KMS-11 (cell line): Measurements from ENCODE around the gene NELL2.

Experiments
- H2AFZ ChIP-seq: fragments of 200-600 bp; sonication (generic); 2 replicates; pipeline ENCODE4 v1.6.1; 2016; ENCODE audit warnings: antibody characterized with exemption, mixed run types, low read depth
- H3K27ac ChIP-seq: fragments of 200-600 bp; sonication (generic); 2 replicates; pipeline ENCODE4 v1.6.1; 2016; ENCODE audit warnings: mild to moderate bottlenecking, mixed run types
- H3K27me3 ChIP-seq: fragments of 200-600 bp; sonication (generic); 2 replicates; pipeline ENCODE4 v1.6.1; 2017; ENCODE audit warnings: mild to moderate bottlenecking, low read depth, mixed run types, moderate library complexity; ENCODE audit not compliant: insufficient read depth
- H3K36me3 ChIP-seq: fragments of 200-600 bp; sonication (generic); 2 replicates; pipeline ENCODE4 v1.6.1; 2017; ENCODE audit warnings: mild to moderate bottlenecking, mixed run types; ENCODE audit not compliant: insufficient read depth
- H3K4me1 ChIP-seq: fragments of 200-600 bp; sonication (generic); 2 replicates; pipeline ENCODE4 v1.6.1; 2016; ENCODE audit warnings: mild to moderate bottlenecking, low read depth, mixed run types; ENCODE audit not compliant: poor library complexity, severe bottlenecking
- H3K4me2 ChIP-seq: fragments of 200-600 bp; sonication (generic); 2 replicates; pipeline ENCODE4 v1.7.0; 2016; ENCODE audit warnings: mild to moderate bottlenecking, mixed run types
- H3K4me3 ChIP-seq: fragments of 200-600 bp; sonication (generic); IDR thresholded peaks from 2 replicates; pipeline ENCODE4 v1.6.1; 2017; ENCODE audit warnings: low read depth, low read length, mixed read lengths; ENCODE audit not compliant: insufficient read depth
- H3K79me2 ChIP-seq: fragments of 200-600 bp; sonication (generic); 2 replicates; pipeline ENCODE4 v1.6.1; 2016; ENCODE audit warnings: low read depth, mixed run types; ENCODE audit not compliant: insufficient read depth
- H3K9ac ChIP-seq: fragments of 200-600 bp; sonication (generic); 2 replicates; pipeline ENCODE4 v1.6.1; 2016; ENCODE audit warnings: mild to moderate bottlenecking, mixed run types
- H4K20me1 ChIP-seq: fragments of 200-600 bp; sonication (generic); 2 replicates; pipeline ENCODE4 v1.6.1; 2016; ENCODE audit warnings: mild to moderate bottlenecking, mixed run types; ENCODE audit not compliant: insufficient read depth
- CTCF ChIP-seq: fragments of 200-600 bp; sonication (generic); conservative IDR thresholded peaks from 2 replicates; pipeline ENCODE4 v1.6.1; 2017; ENCODE audit warnings: low read depth, mild to moderate bottlenecking, antibody characterized with exemption, low read length, moderate library complexity, mixed read lengths

NELL2 gene

GRCh38 chr12:44490181-44490580 is 385.9 kb downstream of the NELL2 start:
- no peak for TF ChIP-seq CTCF
- H3K4me2 ChIP-seq, result no peak overlapping the region
- no peaks in the 10 kb centered on the region for H3K4me1 ChIP-seq
- no peak overlapping the region for H3K27ac ChIP-seq
- H4K20me1 ChIP-seq, result no peaks in the 10 kb centered on the region
- H3K27me3 ChIP-seq, result no peaks in the 10 kb centered on the region
- H3K79me2 ChIP-seq, result no peaks in the 10 kb centered on the region
- H2AFZ ChIP-seq, result no peak overlapping the region
- no peaks in the 10 kb centered on the region for H3K36me3 ChIP-seq
- H3K4me3 ChIP-seq, result no peak overlapping the region
- H3K9ac ChIP-seq, result no peak overlapping the region

- H3K4me3 ChIP-seq, result no peak overlapping the region
- no peak for TF ChIP-seq CTCF
- no peak overlapping the region for H2AFZ ChIP-seq
These were observed 387.9 kb downstream of the NELL2 start for GRCh38 chr12:44488180-44488579.

GRCh38 chr12:44484862-44485261 is 391.3 kb downstream of the NELL2 start:
- Histone ChIP-seq H3K27me3 (no peaks in the 10 kb centered on the region), H4K20me1 (no peaks in the 10 kb centered on the region), H3K4me2 (no peak overlapping the region), H2AFZ (no peak overlapping the region), H3K27ac (no peak overlapping the region), H3K36me3 (no peaks in the 10 kb centered on the region), H3K79me2 (no peaks in the 10 kb centered on the region), H3K4me1 (no peaks in the 10 kb centered on the region), H3K4me3 (no peak overlapping the region), H3K9ac (no peak overlapping the region)
- no peak for TF ChIP-seq CTCF

More at GRCh38 chr12:44488180-44488579, 387.9 kb downstream of the NELL2 start:
- no peaks in the 10 kb centered on the region for H3K36me3 ChIP-seq
- no peaks in the 10 kb centered on the region for H4K20me1 ChIP-seq
- H3K27me3 ChIP-seq, result no peaks in the 10 kb centered on the region
- no peak overlapping the region for H3K4me2 ChIP-seq
- H3K4me1 ChIP-seq, result no peaks in the 10 kb centered on the region
- no peaks in the 10 kb centered on the region for H3K79me2 ChIP-seq
- no peak overlapping the region for H3K9ac ChIP-seq
- no peak overlapping the region for H3K27ac ChIP-seq

- Histone ChIP-seq H3K4me2 (no peak overlapping the region), H3K27me3 (no peaks in the 10 kb centered on the region), H3K79me2 (no peaks in the 10 kb centered on the region), H2AFZ (no peak overlapping the region), H3K27ac (no peak overlapping the region), H3K36me3 (no peaks in the 10 kb centered on the region), H3K4me3 (no peak overlapping the region), H4K20me1 (no peaks in the 10 kb centered on the region), H3K9ac (no peak overlapping the region), H3K4me1 (no peaks in the 10 kb centered on the region)
- TF ChIP-seq CTCF, result no peak
These were observed 398.7 kb downstream of the NELL2 start for GRCh38 chr12:44477331-44477980.
